ENCODE data around the gene HUS1.

Gene HUS1

GRCh38 chr7:47978790-47979144, 648 bp downstream of the HUS1 start:
- DNase-seq = no peak

DNA sequence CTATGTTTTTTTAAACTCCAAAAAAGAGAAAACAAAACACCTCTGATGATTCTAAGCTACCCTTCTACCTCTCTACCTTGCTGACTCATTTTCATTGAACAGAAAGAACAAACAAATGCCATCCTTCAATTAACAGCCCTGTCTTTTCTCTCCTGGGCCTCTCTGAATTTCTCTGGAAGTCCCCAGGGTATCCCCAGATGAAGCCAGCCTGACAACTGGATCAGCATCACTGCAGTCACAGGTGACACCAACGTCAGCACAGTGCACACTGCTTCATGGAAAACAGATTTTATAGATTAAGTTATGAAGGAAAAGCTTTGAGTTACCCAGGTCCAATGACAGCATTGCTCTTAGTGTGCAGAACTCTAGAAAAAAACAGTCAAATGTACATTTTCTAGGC, 5.7 kb downstream of the HUS1 start:
- no peak for DNase-seq

GRCh38 chr7:47970761-47971160, 8.7 kb downstream of the HUS1 start:
- no peak for DNase-seq

DNA sequence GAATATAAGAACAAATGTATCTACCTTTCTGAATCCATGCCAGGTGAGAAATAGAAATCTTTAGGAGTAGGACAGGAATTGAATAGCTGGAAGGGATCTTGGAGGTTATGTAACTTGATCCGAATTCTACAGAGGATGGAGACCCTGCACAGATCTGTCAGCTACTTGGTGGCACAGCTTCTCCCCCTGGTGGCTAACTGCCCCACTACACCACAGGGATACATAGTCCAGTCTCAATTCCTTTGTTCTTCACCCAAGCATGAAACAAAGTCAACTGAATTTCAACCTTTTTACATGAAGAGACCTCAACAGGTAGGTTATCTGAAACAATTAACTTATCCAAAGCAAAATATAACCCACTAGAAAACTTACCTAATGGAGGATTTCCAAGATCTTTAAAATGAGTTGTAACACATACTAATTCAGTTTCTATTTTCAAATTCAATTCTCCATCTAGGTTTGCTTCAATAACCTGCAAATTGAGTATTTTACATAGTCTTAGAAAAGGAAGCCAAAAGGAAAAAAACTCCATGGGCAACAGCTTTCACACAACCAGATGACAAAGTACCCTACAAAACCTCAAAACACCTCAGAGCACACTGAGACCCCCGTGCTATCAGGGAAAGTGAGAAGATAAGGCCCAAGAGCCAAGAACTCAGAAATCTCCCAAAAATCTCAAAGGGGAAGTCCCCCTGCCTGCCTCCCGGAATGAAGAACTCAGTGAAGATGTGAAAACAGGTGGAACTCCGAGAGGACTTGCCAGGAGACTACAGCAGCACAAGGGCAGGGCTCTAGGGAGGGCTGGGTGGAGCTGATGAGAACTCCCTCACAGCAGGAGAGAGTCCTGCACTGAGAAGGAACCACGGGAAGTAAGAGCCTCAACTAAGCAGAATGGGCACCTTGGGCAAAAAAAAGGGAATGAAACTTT, 10.3 kb downstream of the HUS1 start:
- peak in 6 of 14 donors; percentile 6 to 19 (median 10) for DNase-seq

DNA sequence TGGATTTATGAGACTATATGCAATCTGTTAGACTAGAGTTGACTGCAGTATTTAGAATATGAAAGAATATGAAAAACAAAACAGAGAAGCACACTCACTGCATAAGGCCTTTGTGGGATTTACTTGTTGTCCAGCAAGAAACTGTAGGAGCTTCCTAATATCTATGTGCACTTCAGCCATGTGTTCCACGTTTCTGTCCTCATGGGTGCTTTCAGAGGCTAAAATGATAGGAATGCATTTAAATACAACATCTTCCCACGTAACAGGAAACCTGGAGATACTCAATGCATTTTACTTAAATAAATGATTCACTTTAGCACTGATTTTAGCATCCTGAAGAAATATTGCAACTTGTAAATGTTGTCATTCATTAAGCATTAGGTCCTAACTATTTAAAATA, 11.7 kb downstream of the HUS1 start:
- no peak for DNase-seq

GRCh38 chr7:47967123-47967522, 12.3 kb downstream of the HUS1 start:
- peak in 1 of 14 donors; percentile 5 for DNase-seq

- peak in 1 of 14 donors; percentile 14 for DNase-seq
These were observed 14.0 kb downstream of the HUS1 start for GRCh38 chr7:47965456-47965855.

- no peak for DNase-seq
These were observed 17.2 kb downstream of the HUS1 start for GRCh38 chr7:47962262-47962661.

DNA sequence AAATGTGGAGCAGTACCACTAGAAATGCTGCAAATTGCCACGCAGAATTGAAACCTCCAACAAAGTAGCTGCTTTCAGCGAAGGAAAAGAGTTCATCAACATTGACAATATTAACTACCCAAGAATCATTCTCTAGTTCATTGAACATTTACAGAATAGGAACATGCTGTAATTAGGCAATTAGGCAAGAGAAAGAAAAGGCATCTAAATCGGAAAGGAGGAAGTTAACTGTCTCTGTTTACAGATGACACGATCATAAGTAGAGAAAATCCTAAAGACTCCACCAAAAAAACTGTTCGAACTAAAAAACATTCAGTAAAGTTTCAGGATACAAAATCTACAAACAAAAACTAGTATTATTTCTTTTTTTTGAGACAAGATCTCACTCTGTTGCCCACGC, 22.3 kb downstream of the HUS1 start:
- DNase-seq = no peak

- no peak for DNase-seq
These were observed 23.2 kb downstream of the HUS1 start for GRCh38 chr7:47956220-47956619.

DNA sequence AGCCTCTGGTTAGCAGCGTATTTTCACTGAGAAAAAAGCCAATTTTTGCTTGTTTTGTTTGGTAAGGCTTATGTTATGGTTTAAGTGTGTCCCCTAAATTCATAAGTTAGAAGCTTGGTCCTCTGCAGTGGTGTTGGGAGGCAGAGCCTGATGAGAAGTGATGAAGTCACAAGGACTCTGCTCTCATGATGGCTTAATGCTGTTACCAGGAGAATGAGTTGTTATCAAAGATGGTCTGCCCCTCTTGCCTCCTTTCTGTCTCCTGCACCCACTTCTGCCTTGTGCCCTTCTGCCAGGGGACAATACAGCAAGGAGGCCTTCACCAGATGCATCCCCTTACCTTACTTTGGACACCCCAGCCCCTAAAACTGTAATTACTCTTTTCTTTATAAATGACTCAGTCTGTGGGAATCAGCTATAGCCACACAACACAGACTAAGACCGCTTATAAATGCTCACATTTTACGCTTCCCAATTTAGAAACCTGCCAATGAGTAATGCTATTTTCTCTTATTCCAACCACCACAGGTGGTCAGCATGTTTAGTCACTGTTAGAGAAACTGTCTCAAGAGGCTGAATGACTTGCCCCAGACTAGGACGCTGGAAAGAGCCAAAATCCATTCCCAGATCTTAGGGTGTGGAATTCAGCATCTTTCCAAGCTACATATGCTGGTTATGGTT, 25.0 kb downstream of the HUS1 start:
- no peak for DNase-seq

- DNase-seq = no peak
These were observed 25.6 kb downstream of the HUS1 start for GRCh38 chr7:47953822-47954221.

GRCh38 chr7:47952224-47952623, 27.2 kb downstream of the HUS1 start:
- no peak for DNase-seq

GRCh38 chr7:47951374-47951773, 28.0 kb downstream of the HUS1 start:
- DNase-seq = no peak

DNA sequence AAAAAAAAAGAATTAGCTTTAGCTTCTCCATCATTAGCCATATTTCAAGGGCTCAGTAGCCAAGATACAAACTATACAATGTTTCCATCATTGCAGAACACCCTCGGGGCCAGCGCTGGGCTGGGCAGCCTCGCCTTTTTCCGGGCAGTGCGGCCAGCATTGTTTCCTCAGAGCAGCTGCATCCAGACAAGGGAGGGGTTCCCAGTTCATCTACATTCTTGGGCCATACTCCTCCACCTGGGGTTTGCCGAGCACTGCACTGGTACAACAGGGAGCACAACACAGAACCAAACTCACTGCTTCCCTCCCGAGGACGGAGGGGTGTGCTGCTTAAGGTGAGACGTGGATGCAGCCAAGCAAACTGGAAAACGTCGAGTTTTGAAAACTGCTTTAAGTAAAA, 28.7 kb downstream of the HUS1 start:
- DNase-seq = no peak

GRCh38 chr7:47949703-47950102, 29.7 kb downstream of the HUS1 start:
- no peak for DNase-seq

- DNase-seq = no peak
These were observed 31.1 kb downstream of the HUS1 start, which contains the start of gene PKD1L1 for GRCh38 chr7:47948141-47948790. TSS of gene PKD1L1 (minus strand) at chr7:47948466. CDS start at chr7:47948440, 26 bp downstream.

DNA sequence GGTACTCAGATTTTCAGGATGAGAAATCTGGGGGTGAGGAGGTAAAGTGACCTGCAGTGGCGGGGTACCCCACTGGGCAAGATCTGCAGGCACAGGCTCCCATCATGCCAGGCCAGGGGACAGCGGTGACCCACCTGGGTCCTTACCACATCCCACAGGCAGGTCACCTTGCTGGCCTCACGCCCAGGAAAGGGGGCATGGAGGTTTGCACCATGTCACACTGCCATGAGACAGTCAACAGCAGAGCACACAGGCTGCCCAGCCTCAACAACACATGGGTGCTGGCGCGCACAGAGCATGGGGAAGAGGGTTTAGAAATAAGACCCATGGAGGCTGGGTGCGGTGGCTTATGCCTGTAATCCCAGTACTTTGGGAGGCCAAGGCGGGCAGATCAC, 32.1 kb downstream of the HUS1 start:
- no peak for DNase-seq

GRCh38 chr7:47946581-47947354, 32.6 kb downstream of the HUS1 start:
- DNase-seq = no peak

- peak in 8 of 14 donors; percentile 7 to 70 (median 19) for DNase-seq
These were observed 34.0 kb downstream of the HUS1 start for GRCh38 chr7:47945261-47946015.

GRCh38 chr7:47944536-47945260, 34.7 kb downstream of the HUS1 start:
- DNase-seq = no peak
